Measurements from ENCODE around the gene UST.

The UST gene

GRCh38 chr6:148924226-148925012, 177.6 kb downstream of the UST start:
- Histone ChIP-seq H3K4me2 (ENCODE audit: low read length) (no peak overlapping the region), H3K79me2 (no peaks in the 10 kb centered on the region), H3K27me3 (ENCODE audit: control insufficient read depth, insufficient read depth, low read length) (no peaks in the 10 kb centered on the region), H3K36me3 (ENCODE audit: control insufficient read depth, insufficient read depth, low read length) (no peaks in the 10 kb centered on the region), H3K9me3 (ENCODE audit: control insufficient read depth, low read length) (no peaks in the 10 kb centered on the region), H3K4me3 (ENCODE audit: low read depth, low read length) (no peak overlapping the region), H3K9ac (no peak overlapping the region), H3K27ac (no peak overlapping the region), H3K4me1 (no peaks in the 10 kb centered on the region), H2AFZ (no peak overlapping the region)
- TF ChIP-seq CTCF (IDR thresholded peaks at IDR 0.05), result no peak

- Histone ChIP-seq H3K9me3 (ENCODE audit: control insufficient read depth, low read length) (no peaks in the 10 kb centered on the region), H3K4me1 (no peaks in the 10 kb centered on the region), H3K79me2 (no peaks in the 10 kb centered on the region), H3K4me3 (ENCODE audit: low read depth, low read length) (no peak overlapping the region), H3K9ac (no peak overlapping the region), H2AFZ (no peak overlapping the region), H3K4me2 (ENCODE audit: low read length) (no peak overlapping the region), H3K27ac (no peak overlapping the region), H3K27me3 (ENCODE audit: control insufficient read depth, insufficient read depth, low read length) (no peaks in the 10 kb centered on the region), H3K36me3 (ENCODE audit: control insufficient read depth, insufficient read depth, low read length) (no peaks in the 10 kb centered on the region)
- no peak for TF ChIP-seq CTCF (IDR thresholded peaks at IDR 0.05)
These were observed 178.9 kb downstream of the UST start for GRCh38 chr6:148925701-148926100.

GRCh38 chr6:148926478-148926877, 179.6 kb downstream of the UST start:
- Histone ChIP-seq H3K9me3 (ENCODE audit: control insufficient read depth, low read length) (no peaks in the 10 kb centered on the region), H3K27me3 (ENCODE audit: control insufficient read depth, insufficient read depth, low read length) (no peaks in the 10 kb centered on the region), H3K79me2 (no peaks in the 10 kb centered on the region), H2AFZ (no peak overlapping the region), H3K9ac (no peak overlapping the region), H3K27ac (no peak overlapping the region), H3K4me3 (ENCODE audit: low read depth, low read length) (no peak overlapping the region), H3K4me1 (no peaks in the 10 kb centered on the region), H3K4me2 (ENCODE audit: low read length) (no peak overlapping the region), H3K36me3 (ENCODE audit: control insufficient read depth, insufficient read depth, low read length) (no peaks in the 10 kb centered on the region)
- no peak for TF ChIP-seq CTCF (IDR thresholded peaks at IDR 0.05)

GRCh38 chr6:148927586-148927985, 180.8 kb downstream of the UST start:
- H2AFZ ChIP-seq, result no peak overlapping the region
- no peak overlapping the region for H3K9ac ChIP-seq
- TF ChIP-seq CTCF (IDR thresholded peaks at IDR 0.05), result no peak

GRCh38 chr6:148928811-148929210, 182.0 kb downstream of the UST start:
- Histone ChIP-seq H3K79me2 (no peaks in the 10 kb centered on the region), H3K9me3 (ENCODE audit: control insufficient read depth, low read length) (no peaks in the 10 kb centered on the region), H3K4me2 (ENCODE audit: low read length) (no peak overlapping the region), H3K36me3 (ENCODE audit: control insufficient read depth, insufficient read depth, low read length) (no peaks in the 10 kb centered on the region), H3K27me3 (ENCODE audit: control insufficient read depth, insufficient read depth, low read length) (no peaks in the 10 kb centered on the region), H3K4me3 (ENCODE audit: low read depth, low read length) (no peak overlapping the region), H2AFZ (no peak overlapping the region), H3K9ac (no peak overlapping the region), H3K27ac (no peak overlapping the region), H3K4me1 (no peaks in the 10 kb centered on the region)
- no peak for TF ChIP-seq CTCF (IDR thresholded peaks at IDR 0.05)

More at GRCh38 chr6:148927586-148927985, 180.8 kb downstream of the UST start:
- H3K4me1 ChIP-seq, result no peaks in the 10 kb centered on the region
- H3K9me3 ChIP-seq (ENCODE audit: control insufficient read depth, low read length), result no peaks in the 10 kb centered on the region
- no peaks in the 10 kb centered on the region for H3K27me3 ChIP-seq (ENCODE audit: control insufficient read depth, insufficient read depth, low read length)
- H3K79me2 ChIP-seq, result no peaks in the 10 kb centered on the region
- no peak overlapping the region for H3K27ac ChIP-seq
- H3K4me2 ChIP-seq (ENCODE audit: low read length), result no peak overlapping the region
- H3K36me3 ChIP-seq (ENCODE audit: control insufficient read depth, insufficient read depth, low read length), result no peaks in the 10 kb centered on the region
- H3K4me3 ChIP-seq (ENCODE audit: low read depth, low read length), result no peak overlapping the region

All from parathyroid adenoma (tissue), 2 donors.